ENCODE data around the gene PAK4.

DNA sequence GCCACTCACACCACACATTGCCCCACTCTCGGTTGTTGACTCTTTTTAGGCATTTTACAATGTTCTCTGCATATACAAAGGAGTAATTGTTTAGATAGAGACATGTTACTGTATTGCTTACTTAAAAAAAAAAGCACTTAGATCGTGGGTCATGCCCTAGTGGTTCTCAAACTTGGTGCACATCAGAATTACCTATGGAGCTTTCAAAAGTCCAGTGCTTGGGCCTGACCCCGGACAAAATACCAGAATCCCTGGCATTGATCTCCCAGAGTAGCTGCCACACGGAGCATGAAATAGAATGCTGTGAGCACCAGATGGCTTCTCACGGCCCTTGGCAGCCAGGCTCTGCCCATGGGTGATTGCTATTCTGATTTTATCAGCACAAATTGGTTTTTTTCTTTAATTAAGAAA, 21.4 kb upstream of the PAK4 start:
- TF ChIP-seq POLR2AphosphoS5 (IDR thresholded peaks at IDR 0.05; ENCODE audit: low read depth, low read length) (no peak), FOXM1 (IDR thresholded peaks at IDR 0.05; ENCODE audit: low read depth) (no peak), MXI1 (IDR thresholded peaks at IDR 0.05; ENCODE audit: low read depth, low read length) (no peak), RAD21 (IDR thresholded peaks at IDR 0.05; ENCODE audit: low read length) (no peak), RFX5 (IDR thresholded peaks at IDR 0.05; ENCODE audit: low read length) (no peak), EZH2phosphoT487 (IDR thresholded peaks at IDR 0.05; ENCODE audit: borderline replicate concordance, low read depth) (no peak), JUND (IDR thresholded peaks at IDR 0.05) (no peak), NRF1 (IDR thresholded peaks at IDR 0.05; ENCODE audit: low read depth, low read length) (no peak), CHD2 (IDR thresholded peaks at IDR 0.05; ENCODE audit: low read length, partially characterized antibody) (no peak), SIN3A (IDR thresholded peaks at IDR 0.05; ENCODE audit: borderline replicate concordance, low read depth, low read length) (no peak)
- TF ChIP-seq, protein P1, sequence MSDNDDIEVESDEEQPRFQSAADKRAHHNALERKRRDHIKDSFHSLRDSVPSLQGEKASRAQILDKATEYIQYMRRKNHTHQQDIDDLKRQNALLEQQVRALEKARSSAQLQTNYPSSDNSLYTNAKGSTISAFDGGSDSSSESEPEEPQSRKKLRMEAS (IDR thresholded peaks at IDR 0.05; ENCODE audit: low read depth): no peak
- TF ChIP-seq, protein P2, sequence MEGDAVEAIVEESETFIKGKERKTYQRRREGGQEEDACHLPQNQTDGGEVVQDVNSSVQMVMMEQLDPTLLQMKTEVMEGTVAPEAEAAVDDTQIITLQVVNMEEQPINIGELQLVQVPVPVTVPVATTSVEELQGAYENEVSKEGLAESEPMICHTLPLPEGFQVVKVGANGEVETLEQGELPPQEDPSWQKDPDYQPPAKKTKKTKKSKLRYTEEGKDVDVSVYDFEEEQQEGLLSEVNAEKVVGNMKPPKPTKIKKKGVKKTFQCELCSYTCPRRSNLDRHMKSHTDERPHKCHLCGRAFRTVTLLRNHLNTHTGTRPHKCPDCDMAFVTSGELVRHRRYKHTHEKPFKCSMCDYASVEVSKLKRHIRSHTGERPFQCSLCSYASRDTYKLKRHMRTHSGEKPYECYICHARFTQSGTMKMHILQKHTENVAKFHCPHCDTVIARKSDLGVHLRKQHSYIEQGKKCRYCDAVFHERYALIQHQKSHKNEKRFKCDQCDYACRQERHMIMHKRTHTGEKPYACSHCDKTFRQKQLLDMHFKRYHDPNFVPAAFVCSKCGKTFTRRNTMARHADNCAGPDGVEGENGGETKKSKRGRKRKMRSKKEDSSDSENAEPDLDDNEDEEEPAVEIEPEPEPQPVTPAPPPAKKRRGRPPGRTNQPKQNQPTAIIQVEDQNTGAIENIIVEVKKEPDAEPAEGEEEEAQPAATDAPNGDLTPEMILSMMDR (IDR thresholded peaks at IDR 0.05): no peak
- TF ChIP-seq, protein P3, sequence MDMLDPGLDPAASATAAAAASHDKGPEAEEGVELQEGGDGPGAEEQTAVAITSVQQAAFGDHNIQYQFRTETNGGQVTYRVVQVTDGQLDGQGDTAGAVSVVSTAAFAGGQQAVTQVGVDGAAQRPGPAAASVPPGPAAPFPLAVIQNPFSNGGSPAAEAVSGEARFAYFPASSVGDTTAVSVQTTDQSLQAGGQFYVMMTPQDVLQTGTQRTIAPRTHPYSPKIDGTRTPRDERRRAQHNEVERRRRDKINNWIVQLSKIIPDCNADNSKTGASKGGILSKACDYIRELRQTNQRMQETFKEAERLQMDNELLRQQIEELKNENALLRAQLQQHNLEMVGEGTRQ (IDR thresholded peaks at IDR 0.05; ENCODE audit: borderline replicate concordance, low read depth, low read length): no peak
